Measurements from ENCODE around the gene S100A7A. TPM values are rescaled to one million over a fixed set of nuclear protein-coding genes. Genes with fewer than 3 reads are reported as not detected.

Gene S100A7A
- total and polyA plus RNA-seq, 2 of the 13 experiments (the other 11 are each of a cell fraction or from before 2014, with no cell fraction given), result not detected

DNA sequence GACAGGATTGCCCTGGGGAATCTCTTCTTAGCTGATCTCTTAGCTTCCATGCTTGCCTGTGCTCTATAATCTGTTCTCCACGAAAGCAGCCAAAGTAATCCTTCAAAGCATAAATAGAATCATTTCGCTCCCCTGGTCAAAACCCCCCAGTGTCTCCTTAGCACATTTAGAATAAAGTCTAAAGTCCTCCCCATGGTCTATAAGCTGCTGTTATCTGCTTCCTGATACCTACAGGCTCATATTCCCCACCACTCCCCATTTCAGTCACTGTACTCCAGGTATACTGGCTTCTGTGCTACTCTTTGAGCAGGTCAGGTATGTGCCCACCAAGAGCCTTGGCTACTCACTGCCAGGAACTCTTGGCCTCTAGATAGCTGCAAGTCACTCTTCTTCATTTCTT, 43.7 kb upstream of the S100A7A start (continued):
- TF ChIP-seq, protein P1, sequence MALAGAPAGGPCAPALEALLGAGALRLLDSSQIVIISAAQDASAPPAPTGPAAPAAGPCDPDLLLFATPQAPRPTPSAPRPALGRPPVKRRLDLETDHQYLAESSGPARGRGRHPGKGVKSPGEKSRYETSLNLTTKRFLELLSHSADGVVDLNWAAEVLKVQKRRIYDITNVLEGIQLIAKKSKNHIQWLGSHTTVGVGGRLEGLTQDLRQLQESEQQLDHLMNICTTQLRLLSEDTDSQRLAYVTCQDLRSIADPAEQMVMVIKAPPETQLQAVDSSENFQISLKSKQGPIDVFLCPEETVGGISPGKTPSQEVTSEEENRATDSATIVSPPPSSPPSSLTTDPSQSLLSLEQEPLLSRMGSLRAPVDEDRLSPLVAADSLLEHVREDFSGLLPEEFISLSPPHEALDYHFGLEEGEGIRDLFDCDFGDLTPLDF (CRISPR knock-in tag; IDR thresholded peaks at IDR 0.05), result no peak
- TF ChIP-seq, protein P2, sequence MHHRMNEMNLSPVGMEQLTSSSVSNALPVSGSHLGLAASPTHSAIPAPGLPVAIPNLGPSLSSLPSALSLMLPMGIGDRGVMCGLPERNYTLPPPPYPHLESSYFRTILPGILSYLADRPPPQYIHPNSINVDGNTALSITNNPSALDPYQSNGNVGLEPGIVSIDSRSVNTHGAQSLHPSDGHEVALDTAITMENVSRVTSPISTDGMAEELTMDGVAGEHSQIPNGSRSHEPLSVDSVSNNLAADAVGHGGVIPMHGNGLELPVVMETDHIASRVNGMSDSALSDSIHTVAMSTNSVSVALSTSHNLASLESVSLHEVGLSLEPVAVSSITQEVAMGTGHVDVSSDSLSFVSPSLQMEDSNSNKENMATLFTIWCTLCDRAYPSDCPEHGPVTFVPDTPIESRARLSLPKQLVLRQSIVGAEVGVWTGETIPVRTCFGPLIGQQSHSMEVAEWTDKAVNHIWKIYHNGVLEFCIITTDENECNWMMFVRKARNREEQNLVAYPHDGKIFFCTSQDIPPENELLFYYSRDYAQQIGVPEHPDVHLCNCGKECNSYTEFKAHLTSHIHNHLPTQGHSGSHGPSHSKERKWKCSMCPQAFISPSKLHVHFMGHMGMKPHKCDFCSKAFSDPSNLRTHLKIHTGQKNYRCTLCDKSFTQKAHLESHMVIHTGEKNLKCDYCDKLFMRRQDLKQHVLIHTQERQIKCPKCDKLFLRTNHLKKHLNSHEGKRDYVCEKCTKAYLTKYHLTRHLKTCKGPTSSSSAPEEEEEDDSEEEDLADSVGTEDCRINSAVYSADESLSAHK (CRISPR knock-in tag; IDR thresholded peaks at IDR 0.05; ENCODE audit: borderline replicate concordance), result no peak
- TF ChIP-seq RAD51 (IDR thresholded peaks at IDR 0.05; ENCODE audit: borderline replicate concordance), result no peak
- no peak for TF ChIP-seq MED1 (CRISPR knock-in tag; IDR thresholded peaks at IDR 0.05)
- no peak for TF ChIP-seq GFI1 (CRISPR knock-in tag; IDR thresholded peaks at IDR 0.05; ENCODE audit: borderline replicate concordance)
- TF ChIP-seq FOXC1 (CRISPR knock-in tag; IDR thresholded peaks at IDR 0.05; ENCODE audit: borderline replicate concordance), result no peak
- TF ChIP-seq CC2D1A (CRISPR knock-in tag; IDR thresholded peaks at IDR 0.05), result no peak
- TF ChIP-seq, protein P3, sequence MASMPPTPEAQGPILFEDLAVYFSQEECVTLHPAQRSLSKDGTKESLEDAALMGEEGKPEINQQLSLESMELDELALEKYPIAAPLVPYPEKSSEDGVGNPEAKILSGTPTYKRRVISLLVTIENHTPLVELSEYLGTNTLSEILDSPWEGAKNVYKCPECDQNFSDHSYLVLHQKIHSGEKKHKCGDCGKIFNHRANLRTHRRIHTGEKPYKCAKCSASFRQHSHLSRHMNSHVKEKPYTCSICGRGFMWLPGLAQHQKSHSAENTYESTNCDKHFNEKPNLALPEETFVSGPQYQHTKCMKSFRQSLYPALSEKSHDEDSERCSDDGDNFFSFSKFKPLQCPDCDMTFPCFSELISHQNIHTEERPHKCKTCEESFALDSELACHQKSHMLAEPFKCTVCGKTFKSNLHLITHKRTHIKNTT (CRISPR knock-in tag; IDR thresholded peaks at IDR 0.05), result no peak
- no peak for TF ChIP-seq TEAD3 (CRISPR knock-in tag; optimal IDR thresholded peaks at IDR 0.05; ENCODE audit: borderline replicate concordance)
- TF ChIP-seq, protein P4, sequence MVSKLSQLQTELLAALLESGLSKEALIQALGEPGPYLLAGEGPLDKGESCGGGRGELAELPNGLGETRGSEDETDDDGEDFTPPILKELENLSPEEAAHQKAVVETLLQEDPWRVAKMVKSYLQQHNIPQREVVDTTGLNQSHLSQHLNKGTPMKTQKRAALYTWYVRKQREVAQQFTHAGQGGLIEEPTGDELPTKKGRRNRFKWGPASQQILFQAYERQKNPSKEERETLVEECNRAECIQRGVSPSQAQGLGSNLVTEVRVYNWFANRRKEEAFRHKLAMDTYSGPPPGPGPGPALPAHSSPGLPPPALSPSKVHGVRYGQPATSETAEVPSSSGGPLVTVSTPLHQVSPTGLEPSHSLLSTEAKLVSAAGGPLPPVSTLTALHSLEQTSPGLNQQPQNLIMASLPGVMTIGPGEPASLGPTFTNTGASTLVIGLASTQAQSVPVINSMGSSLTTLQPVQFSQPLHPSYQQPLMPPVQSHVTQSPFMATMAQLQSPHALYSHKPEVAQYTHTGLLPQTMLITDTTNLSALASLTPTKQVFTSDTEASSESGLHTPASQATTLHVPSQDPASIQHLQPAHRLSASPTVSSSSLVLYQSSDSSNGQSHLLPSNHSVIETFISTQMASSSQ (IDR thresholded peaks at IDR 0.05; ENCODE audit: low read depth), result no peak
- TF ChIP-seq, protein P4 (CRISPR knock-in tag; IDR thresholded peaks at IDR 0.05; ENCODE audit: borderline replicate concordance), result no peak
